Right ventricle myocardium inferior (tissue), 1 donor: ENCODE measurements around the gene BSX. TPM values are rescaled to one million over a fixed set of nuclear protein-coding genes. Genes with fewer than 3 reads are reported as not detected.

ENCODE experiments used
- ATAC-seq: fragments of 200-7000 bp; cut with Tn5 transposase; one replicate; pipeline ENCODE4 v1.9.1; 2020; ENCODE audit warnings: mild to moderate bottlenecking, moderate library complexity
- DNase-seq: peaks from one replicate; pipeline ENCODE4 v3.0.0; 2021; ENCODE audit errors: missing footprints
- intact Hi-C: fragments of 100-400 bp; cut with DNase I; formaldehyde crosslinking; loops from one replicate; pipeline ENCODE4 v1.11.0; 2022
- total RNA-seq: library from RNA; stranded (reverse); fragmentation: NEBNext Ultra II Directional; extraction: Animal tissue kit (Norgen Biotek cat#: 25700); gene quantifications from one replicate; pipeline ENCODE4 v1.2.1, GENCODE V29; 2021
- donor health status: DM: no; HTN: yes; CAD: no; lungs with severe emphysema.

Gene BSX
- total RNA-seq, 1 donor from 2014 or later: not detected

DNA sequence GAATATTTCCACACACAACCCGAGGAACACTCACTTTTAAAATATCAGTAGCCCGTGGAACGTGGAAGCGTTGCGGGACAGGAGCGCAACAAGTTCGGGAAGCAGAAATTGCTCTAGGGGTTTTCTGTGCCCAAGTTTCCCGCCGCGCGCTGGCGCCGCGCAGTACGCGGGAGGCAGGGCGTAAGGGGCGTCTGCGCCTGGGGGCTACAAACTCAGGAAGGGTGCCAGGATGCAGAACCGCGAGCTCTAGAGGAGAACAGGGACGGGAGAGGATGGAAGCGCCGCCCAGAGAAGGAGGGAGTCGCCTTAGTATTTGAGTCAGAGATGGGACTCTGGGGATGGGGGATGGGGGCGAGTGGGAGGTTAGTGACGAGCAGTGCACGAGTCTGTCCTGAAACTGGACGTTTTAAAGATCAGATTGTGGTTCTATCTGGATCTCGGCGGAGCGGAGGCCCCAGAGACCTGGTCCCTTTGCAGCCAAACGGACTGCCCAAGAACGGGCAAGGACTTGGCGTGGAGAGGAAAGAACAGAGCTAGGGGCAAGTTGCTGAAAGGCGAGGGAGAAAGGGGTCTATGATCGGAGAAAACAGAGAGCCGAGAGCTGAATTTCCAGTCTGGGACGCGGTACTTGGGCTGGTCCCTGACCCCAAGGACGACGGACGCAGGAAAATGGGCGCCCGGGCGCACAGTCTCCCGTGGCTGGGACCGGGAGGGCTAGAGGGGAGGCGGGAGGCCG, 4.7 kb downstream of the BSX start:
- no peak for DNase-seq
- intact Hi-C loops: no loop called here
- no peak for ATAC-seq

DNA sequence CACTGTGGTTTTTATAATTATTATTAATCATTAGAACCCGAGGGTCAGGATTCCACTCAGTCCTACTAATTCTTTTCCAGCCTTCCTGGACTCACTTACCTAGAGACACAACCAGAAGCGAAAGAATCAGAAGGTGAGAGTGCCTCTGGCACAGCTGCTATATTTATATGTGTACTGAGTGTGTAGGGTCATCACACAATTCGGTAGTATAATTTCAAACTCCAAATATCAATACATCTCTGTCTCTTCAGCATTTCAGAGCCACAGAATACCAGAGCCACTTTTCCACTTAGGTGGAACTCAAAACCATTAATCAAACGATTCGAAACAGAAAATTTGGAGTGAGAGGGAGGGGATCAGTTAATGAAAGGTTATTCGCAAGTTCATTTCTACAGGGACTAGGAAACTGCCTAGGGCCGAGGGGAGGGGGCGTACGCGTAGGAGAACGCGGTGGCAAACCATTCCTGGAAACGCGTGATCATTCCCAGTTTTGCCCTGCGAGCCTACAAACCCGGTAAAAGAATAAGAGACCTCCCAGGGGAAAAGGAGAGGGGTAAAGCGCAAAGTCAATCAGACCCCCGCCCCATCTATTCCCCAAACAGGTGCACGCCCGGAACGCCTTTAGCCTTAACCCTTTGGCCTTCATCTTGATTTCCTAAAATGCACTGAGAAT, 5.4 kb downstream of the BSX start:
- DNase-seq (no peak), ATAC-seq (no peak)
- intact Hi-C loops: no loop called here

DNA sequence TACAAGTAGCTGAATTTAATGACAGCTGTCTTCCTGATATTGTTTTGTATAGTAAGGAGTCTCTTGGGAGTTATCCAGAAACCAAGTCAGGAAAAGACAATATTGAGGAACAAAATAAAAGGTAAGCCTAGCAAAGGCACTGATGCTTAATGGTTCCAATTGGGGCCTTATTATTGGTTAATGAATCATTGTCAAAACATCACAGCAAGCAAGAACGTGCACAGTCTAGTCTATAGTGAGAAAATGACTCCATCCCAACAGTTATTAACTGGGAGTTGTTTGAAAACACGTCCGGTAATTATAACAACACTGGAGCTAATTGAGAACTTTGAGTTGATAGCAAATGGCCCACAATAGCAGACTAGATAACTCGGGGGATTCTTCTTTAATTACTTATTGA, 17.7 kb downstream of the BSX start:
- DNase-seq (no peak), ATAC-seq (no peak)
- intact Hi-C loops: no loop called here

DNA sequence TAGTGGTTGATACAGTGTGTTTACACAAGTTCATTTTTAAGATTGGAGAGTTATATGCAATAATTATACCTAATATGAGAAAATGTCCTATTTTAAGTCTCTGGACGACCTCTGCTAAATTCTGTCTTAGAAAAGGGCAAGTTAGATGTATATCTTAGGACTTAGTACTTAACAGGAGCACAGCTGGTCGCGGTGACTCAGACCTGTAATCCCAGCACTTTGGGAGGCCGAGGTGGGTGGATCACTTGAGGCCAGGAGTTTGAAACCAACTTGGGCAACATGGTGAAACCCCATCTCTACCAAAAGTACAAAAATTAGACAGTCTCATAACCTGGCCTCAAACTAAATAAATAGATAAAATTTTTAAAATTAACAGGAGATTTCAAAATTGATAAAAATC, 27.2 kb downstream of the BSX start:
- intact Hi-C loops: no loop called here
- DNase-seq (no peak), ATAC-seq (no peak)

DNA sequence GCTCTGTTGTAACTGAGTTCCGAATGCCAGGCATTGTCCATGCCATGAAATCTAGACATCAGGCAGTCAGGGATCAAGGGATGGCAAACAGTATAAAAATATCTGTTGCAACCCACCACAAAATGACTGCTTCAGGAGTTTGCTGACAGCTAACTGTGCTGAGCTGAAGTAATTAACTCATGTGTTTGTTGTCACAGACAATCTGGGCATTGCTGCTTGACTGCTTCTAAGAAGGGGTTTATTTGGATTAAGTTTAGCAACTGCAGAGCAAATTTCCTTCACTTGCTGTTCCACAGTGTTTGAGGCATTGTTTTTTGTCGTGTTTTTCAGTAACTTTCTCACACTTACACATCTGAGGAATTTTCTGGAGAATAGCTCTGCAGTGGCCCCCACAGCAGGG, 30.4 kb downstream of the BSX start:
- intact Hi-C loops: no loop called here
- DNase-seq: no peak

DNA sequence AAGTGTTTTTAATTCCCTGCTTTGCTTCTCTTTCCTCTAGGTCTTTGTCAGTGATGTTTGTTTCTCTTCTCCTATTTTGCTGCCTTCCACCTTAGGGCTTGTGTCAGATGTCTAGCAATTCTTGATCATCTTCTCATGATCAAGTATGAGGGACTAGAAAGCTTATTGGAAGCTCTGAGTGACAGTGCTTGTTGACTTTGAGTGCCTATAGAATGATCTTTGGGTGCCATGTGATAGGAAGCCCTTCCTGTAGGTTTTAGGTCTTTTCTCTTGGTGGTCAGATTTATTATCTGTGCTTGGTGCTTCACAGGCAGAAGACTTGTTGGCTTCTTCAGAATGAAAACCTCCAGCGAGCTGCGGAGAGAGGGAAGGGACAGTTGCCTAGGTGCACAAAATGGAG, 43.1 kb downstream of the BSX start:
- no peak for ATAC-seq
- DNase-seq: no peak
- intact Hi-C loops: no loop called here

More for the DNA sequence above, 30.4 kb downstream of the BSX start:
- no peak for ATAC-seq

DNA sequence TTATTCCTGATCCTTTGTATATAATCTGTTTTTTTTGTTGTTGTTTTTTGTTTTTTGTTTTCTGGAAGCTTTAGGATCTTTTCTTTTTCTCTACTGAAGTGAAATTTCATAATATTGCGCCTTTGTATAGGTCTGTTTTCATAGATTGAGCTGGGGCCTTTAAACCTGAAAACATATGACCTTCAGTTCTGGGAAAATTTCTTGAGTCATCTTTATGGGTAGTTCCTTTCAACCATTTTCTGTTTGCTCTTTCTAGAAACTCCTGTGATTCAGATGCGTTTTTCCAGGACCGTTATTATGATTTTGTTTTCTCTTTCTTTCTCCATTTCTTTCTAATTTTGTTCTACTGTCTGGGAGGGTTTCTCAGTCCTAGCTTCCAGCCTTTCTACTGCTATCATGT, 43.7 kb downstream of the BSX start:
- intact Hi-C loops: no loop called here
- DNase-seq (no peak), ATAC-seq (no peak)

DNA sequence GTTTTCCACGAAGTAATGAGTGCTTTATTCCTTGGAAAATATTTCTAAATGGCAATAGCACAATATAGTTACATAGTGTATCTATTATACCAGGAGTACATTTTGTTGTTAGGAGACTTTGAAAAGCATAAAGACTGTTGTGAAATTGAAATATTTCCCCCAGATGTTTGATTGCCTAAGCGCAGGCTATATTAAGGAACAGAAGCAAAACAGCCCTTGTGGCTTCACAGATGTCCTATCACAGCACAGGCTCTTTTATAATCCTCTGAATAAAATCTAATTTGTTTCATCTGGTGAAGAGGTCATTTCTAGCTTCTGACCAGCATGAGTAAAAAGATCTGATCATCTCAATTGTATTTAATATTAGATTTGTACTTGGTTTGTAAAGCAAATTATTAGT, 48.2 kb downstream of the BSX start:
- no peak for DNase-seq
- intact Hi-C loops: no loop called here
- ATAC-seq: no peak

DNA sequence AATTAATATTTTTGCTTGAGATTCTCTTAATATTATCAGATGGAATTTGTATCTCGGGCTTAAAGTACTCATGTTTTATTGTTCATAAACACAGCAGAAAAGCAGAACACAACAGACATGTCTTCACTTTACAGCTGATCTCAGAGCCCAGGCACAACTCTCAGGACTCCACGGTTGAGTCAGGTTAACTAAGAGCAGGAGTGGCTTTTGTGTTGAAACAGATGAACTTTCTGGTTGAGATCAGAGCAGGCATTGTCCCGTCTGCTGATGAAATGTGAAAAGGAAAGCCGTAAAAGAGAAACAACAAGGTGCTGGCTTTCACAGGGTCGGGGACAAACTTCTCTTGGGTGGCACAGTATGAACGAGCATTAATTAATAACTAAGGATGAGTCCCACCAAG, 50.1 kb downstream of the BSX start:
- intact Hi-C loops: no loop called here
- ATAC-seq: no peak
- DNase-seq: no peak

Other genes with a start within 250 kb of the BSX start
- 0.11 TPM for gene CRTAM, start 143.3 kb downstream of the BSX start, total RNA-seq
- gene JHY, start 99.1 kb downstream of the BSX start, total RNA-seq: 2.1 TPM
- 1,349 TPM for gene HSPA8, start 80.3 kb upstream of the BSX start, total RNA-seq
- 8.6 TPM for gene CLMP, start 213.4 kb upstream of the BSX start, total RNA-seq